ENCODE data around the gene OR2T29.
"Not testable (repeated sequence)": the region's sequence is repeated elsewhere in the genome, so short reads cannot be mapped to it uniquely, and the experiment has no call there.

The OR2T29 gene, protein sequence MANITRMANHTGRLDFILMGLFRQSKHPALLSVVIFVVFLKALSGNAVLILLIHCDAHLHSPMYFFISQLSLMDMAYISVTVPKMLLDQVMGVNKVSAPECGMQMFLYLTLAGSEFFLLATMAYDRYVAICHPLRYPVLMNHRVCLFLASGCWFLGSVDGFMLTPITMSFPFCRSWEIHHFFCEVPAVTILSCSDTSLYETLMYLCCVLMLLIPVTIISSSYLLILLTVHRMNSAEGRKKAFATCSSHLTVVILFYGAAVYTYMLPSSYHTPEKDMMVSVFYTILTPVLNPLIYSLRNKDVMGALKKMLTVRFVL

DNA sequence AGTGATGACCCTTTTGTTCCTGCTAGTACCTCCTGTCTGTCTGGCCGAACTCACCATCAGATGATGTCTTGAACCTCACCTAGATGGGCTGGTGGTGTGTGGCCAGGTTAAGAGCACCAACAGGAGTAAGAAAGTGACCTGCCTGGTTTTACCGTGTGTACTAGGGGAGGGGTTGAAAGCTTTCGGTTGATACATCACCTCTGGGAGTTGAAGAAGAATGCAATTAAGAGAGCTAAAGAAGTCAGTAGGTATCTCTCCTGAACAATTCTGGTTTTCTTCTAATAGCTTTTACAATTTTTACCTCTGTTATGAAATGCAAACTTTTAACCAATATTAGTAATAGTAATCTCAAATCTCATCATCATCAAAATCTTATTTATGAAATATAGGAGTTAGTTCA, at the start of gene OR2T29:
Gene OR2T29, minus strand, starts transcription at position 101 of the 400 bp plus-strand sequence. CDS start 3,281 bp downstream, outside the sequence.
- not testable (repeated sequence) for H3K79me2 ChIP-seq (ENCODE audit: control insufficient read depth, low read length)

DNA sequence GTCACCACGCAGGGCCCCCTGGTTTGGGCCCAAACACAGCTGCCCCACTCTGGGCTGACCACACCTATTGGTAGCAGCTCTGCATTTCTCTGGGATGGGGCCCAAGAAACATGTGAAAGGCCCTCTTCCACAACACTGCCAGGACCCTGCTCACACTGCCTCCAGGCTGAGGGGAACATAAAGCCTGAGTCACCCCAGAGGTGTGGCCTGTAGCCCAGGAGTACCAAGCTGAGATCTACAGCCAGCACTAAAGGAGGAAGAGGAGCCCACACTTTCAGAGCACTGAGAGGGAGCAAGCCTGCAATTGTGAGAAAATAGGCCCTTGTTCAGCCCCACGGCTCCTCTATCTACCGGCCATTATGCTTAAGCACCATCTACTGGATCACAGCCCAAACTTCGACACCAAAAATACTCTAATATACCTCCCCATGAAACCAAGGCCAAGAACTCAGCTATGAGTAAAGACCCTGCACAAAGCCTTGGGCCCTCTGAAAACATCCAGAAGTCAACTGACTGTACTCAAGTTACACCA, 49.4 kb upstream of the OR2T29 start:
- no peak overlapping the region for H3K4me3 ChIP-seq (ENCODE audit: low read length)
- TF ChIP-seq, protein P1, sequence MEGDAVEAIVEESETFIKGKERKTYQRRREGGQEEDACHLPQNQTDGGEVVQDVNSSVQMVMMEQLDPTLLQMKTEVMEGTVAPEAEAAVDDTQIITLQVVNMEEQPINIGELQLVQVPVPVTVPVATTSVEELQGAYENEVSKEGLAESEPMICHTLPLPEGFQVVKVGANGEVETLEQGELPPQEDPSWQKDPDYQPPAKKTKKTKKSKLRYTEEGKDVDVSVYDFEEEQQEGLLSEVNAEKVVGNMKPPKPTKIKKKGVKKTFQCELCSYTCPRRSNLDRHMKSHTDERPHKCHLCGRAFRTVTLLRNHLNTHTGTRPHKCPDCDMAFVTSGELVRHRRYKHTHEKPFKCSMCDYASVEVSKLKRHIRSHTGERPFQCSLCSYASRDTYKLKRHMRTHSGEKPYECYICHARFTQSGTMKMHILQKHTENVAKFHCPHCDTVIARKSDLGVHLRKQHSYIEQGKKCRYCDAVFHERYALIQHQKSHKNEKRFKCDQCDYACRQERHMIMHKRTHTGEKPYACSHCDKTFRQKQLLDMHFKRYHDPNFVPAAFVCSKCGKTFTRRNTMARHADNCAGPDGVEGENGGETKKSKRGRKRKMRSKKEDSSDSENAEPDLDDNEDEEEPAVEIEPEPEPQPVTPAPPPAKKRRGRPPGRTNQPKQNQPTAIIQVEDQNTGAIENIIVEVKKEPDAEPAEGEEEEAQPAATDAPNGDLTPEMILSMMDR (IDR thresholded peaks at IDR 0.05; ENCODE audit: low read depth, low read length, poor library complexity, severe bottlenecking), result no peak
- TF ChIP-seq EZH2phosphoT487 (IDR thresholded peaks at IDR 0.05; ENCODE audit: borderline replicate concordance, low read length), result no peak
- H3K9me3 ChIP-seq (ENCODE audit: control insufficient read depth, insufficient read depth, low read length), result no peaks in the 10 kb centered on the region

More for the DNA sequence above, at the start of gene OR2T29:
- H3K4me3 ChIP-seq (ENCODE audit: low read length); H3K9me3 ChIP-seq (ENCODE audit: control insufficient read depth, insufficient read depth, low read length); H3K36me3 ChIP-seq (ENCODE audit: control insufficient read depth, low read length); H3K4me1 ChIP-seq (ENCODE audit: control insufficient read depth, low read length); H3K9me2 ChIP-seq (replicated peaks; ENCODE audit: control insufficient read depth, low read length); H4K20me1 ChIP-seq (ENCODE audit: control insufficient read depth, insufficient read depth, low read depth, low read length); H3K27me3 ChIP-seq (ENCODE audit: control insufficient read depth, low read length); H3K4me2 ChIP-seq (ENCODE audit: low read length); H3K27ac ChIP-seq (ENCODE audit: low read depth, low read length); H3F3A ChIP-seq (ENCODE audit: control insufficient read depth, insufficient read depth): not testable (repeated sequence)

DNA sequence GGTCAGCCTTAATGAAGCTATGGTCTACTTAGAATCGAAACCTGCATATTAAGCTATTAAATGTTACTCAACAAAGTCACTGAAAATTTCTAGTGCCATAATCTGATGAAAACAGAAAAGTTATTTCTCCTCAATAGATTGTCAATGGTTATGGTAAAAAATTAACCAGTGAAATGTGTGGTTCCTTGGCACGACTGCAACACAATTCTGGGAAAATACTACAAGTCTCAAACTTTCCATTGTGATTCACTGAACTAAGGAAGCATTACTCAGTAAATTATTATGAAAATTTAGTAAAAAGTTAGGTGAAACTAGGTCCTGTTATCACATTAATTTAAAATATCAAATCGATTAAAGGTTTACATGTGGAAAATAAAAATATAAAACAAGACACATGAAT, 47.7 kb upstream of the OR2T29 start:
- no peak overlapping the region for H3K27ac ChIP-seq (ENCODE audit: low read depth, low read length)
- H4K20me1 ChIP-seq (ENCODE audit: control insufficient read depth, insufficient read depth, low read depth, low read length), result no peaks in the 10 kb centered on the region
- H3K4me1 ChIP-seq (ENCODE audit: control insufficient read depth, low read length), result no peaks in the 10 kb centered on the region
- H3F3A ChIP-seq (ENCODE audit: control insufficient read depth, insufficient read depth), result no peaks in the 10 kb centered on the region
- H3K9me2 ChIP-seq (replicated peaks; ENCODE audit: control insufficient read depth, low read length), result no peaks in the 10 kb centered on the region
- no peaks in the 10 kb centered on the region for H3K36me3 ChIP-seq (ENCODE audit: control insufficient read depth, low read length)
- H3K9me3 ChIP-seq (ENCODE audit: control insufficient read depth, insufficient read depth, low read length), result no peaks in the 10 kb centered on the region
- peaks cover 5% of the 10 kb centered on the region; the same call in 1 of the 2 replicates for H3K27me3 ChIP-seq (ENCODE audit: control insufficient read depth, low read length)
- H3K4me2 ChIP-seq (ENCODE audit: low read length), result no peak overlapping the region
- H3K79me2 ChIP-seq (ENCODE audit: control insufficient read depth, low read length), result no peaks in the 10 kb centered on the region
- H3K4me3 ChIP-seq (ENCODE audit: low read length), result no peak overlapping the region
- no peak for TF ChIP-seq EZH2phosphoT487 (IDR thresholded peaks at IDR 0.05; ENCODE audit: borderline replicate concordance, low read length)
- TF ChIP-seq, protein P1 (IDR thresholded peaks at IDR 0.05; ENCODE audit: low read depth, low read length, poor library complexity, severe bottlenecking), result no peak

More for the DNA sequence above, 49.4 kb upstream of the OR2T29 start:
- no peaks in the 10 kb centered on the region for H3K79me2 ChIP-seq (ENCODE audit: control insufficient read depth, low read length)
- no peak overlapping the region for H3K4me2 ChIP-seq (ENCODE audit: low read length)
- H3K27ac ChIP-seq (ENCODE audit: low read depth, low read length), result no peak overlapping the region
- no peaks in the 10 kb centered on the region for H3F3A ChIP-seq (ENCODE audit: control insufficient read depth, insufficient read depth)
- no peaks in the 10 kb centered on the region for H4K20me1 ChIP-seq (ENCODE audit: control insufficient read depth, insufficient read depth, low read depth, low read length)
- no peaks in the 10 kb centered on the region for H3K4me1 ChIP-seq (ENCODE audit: control insufficient read depth, low read length)
- H3K36me3 ChIP-seq (ENCODE audit: control insufficient read depth, low read length), result no peaks in the 10 kb centered on the region
- peaks cover 5% of the 10 kb centered on the region; the same call in 1 of the 2 replicates for H3K27me3 ChIP-seq (ENCODE audit: control insufficient read depth, low read length)
- H3K9me2 ChIP-seq (replicated peaks; ENCODE audit: control insufficient read depth, low read length), result no peaks in the 10 kb centered on the region

DNA sequence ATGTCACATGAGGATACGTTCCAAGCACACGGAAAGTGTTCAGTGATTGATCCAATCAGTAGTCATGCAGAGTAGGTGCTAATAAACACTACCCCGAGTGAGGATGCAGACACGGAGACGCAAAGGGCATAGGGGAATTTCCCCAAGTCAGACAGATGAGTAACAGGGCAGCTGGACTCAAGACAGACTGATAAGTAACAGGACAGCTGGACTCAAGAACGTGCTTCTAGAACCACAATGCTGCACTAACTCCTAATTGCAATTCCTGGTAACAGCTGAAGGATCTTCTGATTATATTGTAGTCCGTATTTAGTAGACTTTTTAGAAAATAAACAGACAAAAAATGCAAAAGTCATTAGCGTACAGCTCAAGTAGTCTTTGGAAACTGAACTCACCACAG, 36.8 kb upstream of the OR2T29 start:
- Histone ChIP-seq H3K4me2 (ENCODE audit: low read length) (no peak overlapping the region), H3K9me3 (ENCODE audit: control insufficient read depth, insufficient read depth, low read length) (no peaks in the 10 kb centered on the region), H3K4me3 (ENCODE audit: low read length) (no peak overlapping the region), H3K27me3 (ENCODE audit: control insufficient read depth, low read length) (no peaks in the 10 kb centered on the region), H3K9me2 (replicated peaks; ENCODE audit: control insufficient read depth, low read length) (no peaks in the 10 kb centered on the region), H3K4me1 (ENCODE audit: control insufficient read depth, low read length) (no peaks in the 10 kb centered on the region), H4K20me1 (ENCODE audit: control insufficient read depth, insufficient read depth, low read depth, low read length) (no peaks in the 10 kb centered on the region), H3K36me3 (ENCODE audit: control insufficient read depth, low read length) (no peaks in the 10 kb centered on the region), H3K27ac (ENCODE audit: low read depth, low read length) (no peak overlapping the region), H3K79me2 (ENCODE audit: control insufficient read depth, low read length) (no peaks in the 10 kb centered on the region), H3F3A (ENCODE audit: control insufficient read depth, insufficient read depth) (no peaks in the 10 kb centered on the region)
- TF ChIP-seq EZH2phosphoT487 (IDR thresholded peaks at IDR 0.05; ENCODE audit: borderline replicate concordance, low read length), result no peak
- TF ChIP-seq, protein P1 (IDR thresholded peaks at IDR 0.05; ENCODE audit: low read depth, low read length, poor library complexity, severe bottlenecking), result no peak
